GM13977 (cell line): ENCODE measurements around the gene INMT.

Experiments
- DNase-seq: peaks from one replicate; pipeline ENCODE4 v3.0.0; 2012; ENCODE audit warnings: low spot score
- CTCF ChIP-seq: IDR thresholded peaks from 2 replicates; pipeline ENCODE4 v1.5.1; 2012; ENCODE audit warnings: mild to moderate bottlenecking, control low read depth; ENCODE audit not compliant: insufficient read depth; ENCODE audit errors: extremely low read depth, missing control alignments
- in situ Hi-C: fragments of 300-500 bp; cut with MboI; formaldehyde crosslinking; loops from one replicate; pipeline ENCODE4 v1.12.0; 2022; ENCODE audit warnings: low sequenced_read_pairs, low pct_unique_long_range_greater_than_20kb, mixed read lengths, inconsistent platforms; ENCODE audit not compliant: unreplicated experiment

The INMT gene

GRCh38 chr7:30795161-30795948 lies 43.4 kb downstream of the INMT start:
- TF ChIP-seq CTCF: no peak
- DNase-seq: no peak
- in situ Hi-C loops: no loop called here

GRCh38 chr7:30796105-30796869 lies 44.4 kb downstream of the INMT start:
- peak; percentile 26 for DNase-seq
- no peak for TF ChIP-seq CTCF
- in situ Hi-C loops: no loop called here

- no peak for TF ChIP-seq CTCF
- in situ Hi-C loops: no loop called here
- no peak for DNase-seq
These were observed 45.5 kb downstream of the INMT start for GRCh38 chr7:30797176-30798040.

- in situ Hi-C loops: no loop called here
- TF ChIP-seq CTCF: no peak
- DNase-seq: peak; percentile 38
These were observed 47.5 kb downstream of the INMT start for GRCh38 chr7:30799206-30799975.

- DNase-seq: no peak
- in situ Hi-C loops: loop anchor here (10.0 kb wide), 2 partner anchors 175 to 315 kb away; no protein-coding TSS in a partner anchor
- no peak for TF ChIP-seq CTCF
These were observed 48.2 kb downstream of the INMT start for GRCh38 chr7:30799976-30800661.
